ENCODE results near the gene RAPGEF1. TPM values are rescaled to one million over a fixed set of nuclear protein-coding genes. Genes with fewer than 3 reads are reported as not detected.
A peak's percentile ranks its signal among the peaks of the same experiment; 100 is the strongest.

Gene RAPGEF1
- total and polyA plus RNA-seq, 2 of the 13 experiments (the other 11 are each of a cell fraction or from before 2014, with no cell fraction given): 21.2 to 38.9 TPM

DNA sequence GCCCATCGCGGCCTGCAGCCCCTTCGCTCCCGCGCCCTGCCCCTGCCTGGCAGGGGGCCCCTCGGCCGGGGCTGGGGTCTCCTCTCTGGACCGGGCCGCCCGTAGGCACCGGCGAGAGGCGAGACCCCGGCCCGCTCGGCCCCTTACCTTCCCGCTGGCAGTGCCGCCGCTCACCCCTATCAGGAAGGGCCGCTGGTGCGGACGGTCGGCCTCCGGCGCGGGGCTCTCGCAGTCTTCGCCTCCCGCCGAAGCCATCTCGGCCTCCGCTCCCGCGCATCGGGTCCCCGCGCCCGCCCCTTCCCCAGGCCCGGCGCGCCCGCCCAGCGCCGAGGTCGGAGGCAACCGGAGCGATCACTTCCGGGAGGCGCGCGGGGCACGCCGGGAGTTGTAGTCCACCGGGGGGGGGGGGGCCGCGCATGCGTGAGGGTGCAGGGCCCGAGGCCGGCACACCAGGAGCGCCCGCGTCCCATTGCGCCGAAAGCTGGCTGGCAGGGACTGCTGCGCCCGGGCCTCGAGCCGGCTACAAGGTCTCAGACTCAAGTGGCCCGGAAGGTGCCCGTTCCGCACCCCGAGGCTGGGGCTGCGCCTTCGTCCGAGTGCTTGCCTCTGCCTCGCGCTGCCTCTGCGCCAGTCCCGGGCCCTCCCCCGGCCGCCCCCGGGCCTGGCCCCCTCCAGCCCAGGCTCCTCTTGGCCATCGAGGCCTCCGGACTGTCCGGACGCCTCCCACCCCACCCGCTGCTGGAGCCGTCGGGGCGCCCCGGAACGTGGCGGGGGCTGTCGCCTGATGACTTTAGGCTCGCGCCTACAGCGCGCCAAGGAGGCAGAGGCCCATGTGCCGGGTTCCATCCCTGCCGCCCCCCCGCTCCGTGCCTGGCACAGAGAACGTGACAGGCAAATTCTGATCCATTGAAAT is 208.7 kb downstream of the RAPGEF1 start, which contains the start of gene UCK1 (continued):
- TF ChIP-seq TFDP1 (CRISPR knock-in tag; IDR thresholded peaks at IDR 0.05; ENCODE audit: borderline replicate concordance): peak; percentile 76; the same call in 1 of the 2 replicates
- no peak for TF ChIP-seq WIZ (CRISPR knock-in tag; IDR thresholded peaks at IDR 0.05)
- TF ChIP-seq CHCHD3 (CRISPR knock-in tag; IDR thresholded peaks at IDR 0.05): no peak
- no peak for TF ChIP-seq RCOR2 (CRISPR knock-in tag; IDR thresholded peaks at IDR 0.05)
- no peak for TF ChIP-seq ZFP37 (CRISPR knock-in tag; IDR thresholded peaks at IDR 0.05; ENCODE audit: borderline replicate concordance)
- no peak for TF ChIP-seq MIXL1 (CRISPR knock-in tag; IDR thresholded peaks at IDR 0.05)
- no peak for TF ChIP-seq ZNF460 (CRISPR knock-in tag; IDR thresholded peaks at IDR 0.05; ENCODE audit: borderline replicate concordance)
- TF ChIP-seq, protein P1, sequence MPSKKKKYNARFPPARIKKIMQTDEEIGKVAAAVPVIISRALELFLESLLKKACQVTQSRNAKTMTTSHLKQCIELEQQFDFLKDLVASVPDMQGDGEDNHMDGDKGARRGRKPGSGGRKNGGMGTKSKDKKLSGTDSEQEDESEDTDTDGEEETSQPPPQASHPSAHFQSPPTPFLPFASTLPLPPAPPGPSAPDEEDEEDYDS (CRISPR knock-in tag; IDR thresholded peaks at IDR 0.05): no peak
- no peak for TF ChIP-seq TBX3 (IDR thresholded peaks at IDR 0.05; ENCODE audit: borderline replicate concordance)
- TF ChIP-seq ZBTB7A (CRISPR knock-in tag; IDR thresholded peaks at IDR 0.05): peak; percentile 47; the same call in 1 of the 2 replicates
- 0 out of 2 replicates have a peak, but pooled peaks have one; percentile 26 for TF ChIP-seq ZNF256 (CRISPR knock-in tag; conservative IDR thresholded peaks at IDR 0.05)
- TF ChIP-seq ZNF557 (CRISPR knock-in tag; IDR thresholded peaks at IDR 0.05): no peak
- peak; percentile 67 for TF ChIP-seq SAP130 (CRISPR knock-in tag; IDR thresholded peaks at IDR 0.05; ENCODE audit: low read depth)
- peak; percentile 36 for TF ChIP-seq HNRNPLL (IDR thresholded peaks at IDR 0.05; ENCODE audit: low read depth, low read length, poor library complexity, severe bottlenecking)
- TF ChIP-seq ZNF775 (CRISPR knock-in tag; IDR thresholded peaks at IDR 0.05; ENCODE audit: borderline replicate concordance): no peak
- TF ChIP-seq GLI4 (CRISPR knock-in tag; IDR thresholded peaks at IDR 0.05; ENCODE audit: borderline replicate concordance): no peak
- 0 out of 2 replicates have a peak, but pooled peaks have one; percentile 24 for TF ChIP-seq IRX3 (CRISPR knock-in tag; IDR thresholded peaks at IDR 0.05; ENCODE audit: borderline replicate concordance, low read depth)
- TF ChIP-seq ZSCAN21 (CRISPR knock-in tag; IDR thresholded peaks at IDR 0.05; ENCODE audit: borderline replicate concordance): 0 out of 2 replicates have a peak, but pooled peaks have one; percentile 26
- TF ChIP-seq E2F2 (CRISPR knock-in tag; IDR thresholded peaks at IDR 0.05; ENCODE audit: borderline replicate concordance): no peak; the same call in 1 of the 2 replicates
- no peak for TF ChIP-seq RFX1 (IDR thresholded peaks at IDR 0.05)
- TF ChIP-seq SP4 (CRISPR knock-in tag; IDR thresholded peaks at IDR 0.05): peak; percentile 22; the same call in 1 of the 2 replicates
- no peak for TF ChIP-seq ZSCAN22 (CRISPR knock-in tag; IDR thresholded peaks at IDR 0.05)
- no peak for TF ChIP-seq IKZF4 (CRISPR knock-in tag; IDR thresholded peaks at IDR 0.05; ENCODE audit: borderline replicate concordance, low read depth, not compliant biosample characterization)
- TF ChIP-seq LCORL (IDR thresholded peaks at IDR 0.05): no peak
- TF ChIP-seq LCORL (CRISPR knock-in tag; IDR thresholded peaks at IDR 0.05): no peak
- TF ChIP-seq, protein P2, sequence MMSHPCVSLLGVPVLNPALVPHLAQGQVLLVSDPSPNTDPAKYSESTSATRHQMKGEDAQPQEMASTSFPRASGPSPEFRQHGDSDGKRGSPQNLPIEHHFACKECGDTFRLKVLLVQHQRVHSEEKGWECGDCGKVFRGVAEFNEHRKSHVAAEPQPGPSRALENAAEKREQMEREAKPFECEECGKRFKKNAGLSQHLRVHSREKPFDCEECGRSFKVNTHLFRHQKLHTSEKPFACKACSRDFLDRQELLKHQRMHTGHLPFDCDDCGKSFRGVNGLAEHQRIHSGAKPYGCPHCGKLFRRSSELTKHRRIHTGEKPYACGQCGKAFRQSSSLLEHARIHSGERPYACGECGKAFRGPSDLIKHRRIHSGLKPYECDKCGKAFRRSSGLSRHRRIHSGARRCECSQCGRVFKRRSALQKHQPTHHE (CRISPR knock-in tag; IDR thresholded peaks at IDR 0.05; ENCODE audit: borderline replicate concordance): no peak
- TF ChIP-seq KLF15 (CRISPR knock-in tag; IDR thresholded peaks at IDR 0.05; ENCODE audit: borderline replicate concordance): 0 out of 2 replicates have a peak, but pooled peaks have one; percentile 2
